K562 (cell line): ENCODE results near the gene GALNT9.

Source experiments
- BHLHE40 ChIP-seq: IDR thresholded peaks from 2 replicates; pipeline ENCODE4 v1.6.1; 2011; ENCODE audit warnings: low read length, improper control_type of control experiment
- MEIS2 ChIP-seq: fragments of 450-650 bp; IDR thresholded peaks from 2 replicates; pipeline ENCODE4 v1.6.1; 2014; ENCODE audit warnings: mild to moderate bottlenecking; ENCODE audit not compliant: partially characterized antibody
- POLR2AphosphoS5 ChIP-seq: IDR thresholded peaks from 2 replicates; pipeline ENCODE4 v1.6.1; 2011; ENCODE audit warnings: mild to moderate bottlenecking, low read depth, low read length, moderate library complexity; ENCODE audit not compliant: control insufficient read depth, insufficient read depth
- RFX5 ChIP-seq: IDR thresholded peaks from 2 replicates; pipeline ENCODE4 v1.6.1; 2011; ENCODE audit warnings: low read depth, mild to moderate bottlenecking, improper control_type of control experiment, low read length
- SIN3A ChIP-seq, 2 experiments: fragments of 150-350 bp in 1 of 2; IDR thresholded peaks; 2 replicates each; pipeline ENCODE4 v1.6.1; 2011 to 2016; ENCODE audit warnings: borderline replicate concordance in 2 of 2, low read depth in 2 of 2, low read length in 2 of 2, mild to moderate bottlenecking in 2 of 2, moderate library complexity in 2 of 2; ENCODE audit not compliant: control insufficient read depth in 1 of 2
- SNRNP70 ChIP-seq: fragments of 200-400 bp; formaldehyde crosslinking; optimal IDR thresholded peaks from 2 replicates; pipeline ENCODE3; 2017; ENCODE audit warnings: low read depth, low read length
- SP1 ChIP-seq: sonication (generic); formaldehyde crosslinking; IDR thresholded peaks from 2 replicates; pipeline ENCODE4 v1.8.1; 2022; ENCODE audit warnings: mild to moderate bottlenecking, missing genetic modification reagents
- ZNF121 ChIP-seq: sonication (generic); formaldehyde crosslinking; conservative IDR thresholded peaks from 2 replicates; pipeline ENCODE4 v1.8.0; 2022; ENCODE audit warnings: missing genetic modification reagents
- ZNF140 ChIP-seq: fragments of 250-450 bp; sonication (Bioruptor Pico); IDR thresholded peaks from 2 replicates; pipeline ENCODE4 v1.8.0; 2021; ENCODE audit warnings: moderate library complexity, mild to moderate bottlenecking, inconsistent platforms
- ZNF644 ChIP-seq: fragments of 200-800 bp; sonication (Bioruptor generic); IDR thresholded peaks from 2 replicates; pipeline ENCODE4 v1.6.1; 2016; ENCODE audit warnings: low read depth, missing genetic modification characterization, missing compliant biosample characterization
- TF ChIP-seq, protein P1 (sequence below): fragments of 450-650 bp; IDR thresholded peaks from 2 replicates; pipeline ENCODE4 v1.6.1; 2016; ENCODE audit warnings: mild to moderate bottlenecking
- TF ChIP-seq, protein P2 (sequence below): sonication (generic); formaldehyde crosslinking; IDR thresholded peaks from 2 replicates; pipeline ENCODE4 v1.8.1; 2023; ENCODE audit warnings: mild to moderate bottlenecking, missing genetic modification reagents

DNA sequence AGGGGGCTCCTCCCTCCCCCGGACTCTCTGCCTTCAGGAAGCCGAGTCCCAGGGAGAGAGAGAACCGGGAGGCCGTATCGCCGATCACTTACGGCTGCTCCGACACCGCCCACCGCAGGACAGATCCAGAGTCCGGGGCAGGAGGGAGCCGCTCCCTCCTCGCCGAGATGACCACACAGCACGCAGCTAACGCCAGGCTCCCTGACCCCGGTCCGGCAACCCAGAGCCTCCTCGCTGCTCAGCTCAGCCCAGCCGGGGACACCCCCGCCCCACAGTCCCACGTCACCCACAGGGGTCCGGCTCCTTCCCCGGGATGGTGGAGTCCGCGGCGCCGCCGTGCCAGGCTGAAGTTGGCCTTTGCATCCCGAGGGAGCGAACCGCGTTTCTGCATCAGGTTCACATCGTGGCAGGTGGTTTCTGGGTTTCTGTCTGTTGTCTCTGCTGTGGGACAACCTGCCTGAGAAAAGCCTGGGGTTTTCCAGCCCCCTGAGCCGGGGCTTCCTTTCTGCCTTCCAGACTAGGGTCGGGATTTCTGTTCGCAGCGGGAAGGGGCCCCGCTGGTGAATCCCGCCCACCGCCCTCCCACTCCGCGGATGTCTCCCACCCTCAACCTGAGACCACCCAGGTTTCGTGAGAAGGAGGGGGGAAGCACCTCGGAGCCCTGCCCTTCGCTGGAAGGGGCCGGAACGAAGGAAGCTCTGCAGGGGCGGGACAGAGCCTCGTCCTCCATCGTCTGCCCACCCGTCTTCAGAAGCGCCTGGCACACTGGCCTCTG, 123.9 kb downstream of the GALNT9 start:
- TF ChIP-seq SNRNP70 (no peak), SP1 (CRISPR knock-in tag) (no peak), ZNF121 (no peak), ZNF644 (no peak), MEIS2 (no peak), POLR2AphosphoS5 (no peak), ZNF140 (no peak), BHLHE40 (no peak), RFX5 (no peak), SIN3A (IDR thresholded peaks at IDR 0.05; ENCODE audit: borderline replicate concordance in 2 of 2, control insufficient read depth in 1 of 2, low read depth in 2 of 2, low read length in 2 of 2) (no peak)
- TF ChIP-seq, protein P1, sequence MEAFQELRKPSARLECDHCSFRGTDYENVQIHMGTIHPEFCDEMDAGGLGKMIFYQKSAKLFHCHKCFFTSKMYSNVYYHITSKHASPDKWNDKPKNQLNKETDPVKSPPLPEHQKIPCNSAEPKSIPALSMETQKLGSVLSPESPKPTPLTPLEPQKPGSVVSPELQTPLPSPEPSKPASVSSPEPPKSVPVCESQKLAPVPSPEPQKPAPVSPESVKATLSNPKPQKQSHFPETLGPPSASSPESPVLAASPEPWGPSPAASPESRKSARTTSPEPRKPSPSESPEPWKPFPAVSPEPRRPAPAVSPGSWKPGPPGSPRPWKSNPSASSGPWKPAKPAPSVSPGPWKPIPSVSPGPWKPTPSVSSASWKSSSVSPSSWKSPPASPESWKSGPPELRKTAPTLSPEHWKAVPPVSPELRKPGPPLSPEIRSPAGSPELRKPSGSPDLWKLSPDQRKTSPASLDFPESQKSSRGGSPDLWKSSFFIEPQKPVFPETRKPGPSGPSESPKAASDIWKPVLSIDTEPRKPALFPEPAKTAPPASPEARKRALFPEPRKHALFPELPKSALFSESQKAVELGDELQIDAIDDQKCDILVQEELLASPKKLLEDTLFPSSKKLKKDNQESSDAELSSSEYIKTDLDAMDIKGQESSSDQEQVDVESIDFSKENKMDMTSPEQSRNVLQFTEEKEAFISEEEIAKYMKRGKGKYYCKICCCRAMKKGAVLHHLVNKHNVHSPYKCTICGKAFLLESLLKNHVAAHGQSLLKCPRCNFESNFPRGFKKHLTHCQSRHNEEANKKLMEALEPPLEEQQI: no peak
- TF ChIP-seq, protein P2, sequence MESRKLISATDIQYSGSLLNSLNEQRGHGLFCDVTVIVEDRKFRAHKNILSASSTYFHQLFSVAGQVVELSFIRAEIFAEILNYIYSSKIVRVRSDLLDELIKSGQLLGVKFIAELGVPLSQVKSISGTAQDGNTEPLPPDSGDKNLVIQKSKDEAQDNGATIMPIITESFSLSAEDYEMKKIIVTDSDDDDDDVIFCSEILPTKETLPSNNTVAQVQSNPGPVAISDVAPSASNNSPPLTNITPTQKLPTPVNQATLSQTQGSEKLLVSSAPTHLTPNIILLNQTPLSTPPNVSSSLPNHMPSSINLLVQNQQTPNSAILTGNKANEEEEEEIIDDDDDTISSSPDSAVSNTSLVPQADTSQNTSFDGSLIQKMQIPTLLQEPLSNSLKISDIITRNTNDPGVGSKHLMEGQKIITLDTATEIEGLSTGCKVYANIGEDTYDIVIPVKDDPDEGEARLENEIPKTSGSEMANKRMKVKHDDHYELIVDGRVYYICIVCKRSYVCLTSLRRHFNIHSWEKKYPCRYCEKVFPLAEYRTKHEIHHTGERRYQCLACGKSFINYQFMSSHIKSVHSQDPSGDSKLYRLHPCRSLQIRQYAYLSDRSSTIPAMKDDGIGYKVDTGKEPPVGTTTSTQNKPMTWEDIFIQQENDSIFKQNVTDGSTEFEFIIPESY: no peak
